Gastroesophageal sphincter (tissue), 4 donors: ENCODE measurements around the gene ABCC1. TPM values are rescaled to one million over a fixed set of nuclear protein-coding genes. Genes with fewer than 3 reads are reported as not detected.

Source experiments
- ATAC-seq: fragments of 150-250 bp; one replicate; pipeline ENCODE4 v1.9.1; 2016; ENCODE audit warnings: mild to moderate bottlenecking, moderate library complexity
- H3K27ac ChIP-seq, 4 donors: fragments of 200-600 bp; sonication (generic) in 3 of 4; 1 replicate in 3 of 4; 2 replicates in 1 of 4; pipeline ENCODE4 v1.5.1; 2016 to 2019
- H3K27me3 ChIP-seq: fragments of 200-600 bp; sonication (generic); one replicate; pipeline ENCODE4 v1.5.1; 2019
- H3K36me3 ChIP-seq, 2 donors: fragments of 200-600 bp; sonication (generic); one replicate each; pipeline ENCODE4 v1.5.1; 2019; ENCODE audit warnings: control low read depth in 1 of 2
- H3K4me1 ChIP-seq, 3 donors: fragments of 200-600 bp; sonication (generic); 1 replicate in 2 of 3; 2 replicates in 1 of 3; pipeline ENCODE4 v1.5.1; 2016 to 2019; ENCODE audit warnings: control low read depth in 2 of 3
- H3K4me3 ChIP-seq, 2 donors: fragments of 200-600 bp; sonication (generic); one replicate each; pipeline ENCODE4 v1.5.1; 2019; ENCODE audit warnings: mild to moderate bottlenecking in 1 of 2, moderate library complexity in 1 of 2
- H3K9me3 ChIP-seq, 3 donors: fragments of 200-600 bp; sonication (generic); one replicate each; pipeline ENCODE4 v1.5.1; 2017 to 2019; ENCODE audit warnings: control low read depth in 2 of 3
- EP300 ChIP-seq: sonication (generic); formaldehyde crosslinking; IDR thresholded peaks from one replicate; pipeline ENCODE4 v1.6.1; 2017; ENCODE audit warnings: antibody characterized with exemption, mild to moderate bottlenecking
- POLR2A ChIP-seq, 2 donors: fragments of 450-650 bp; IDR thresholded peaks; one replicate each; pipeline ENCODE4 v1.6.1; 2017; ENCODE audit warnings: antibody characterized with exemption in 2 of 2, mild to moderate bottlenecking in 2 of 2, moderate library complexity in 1 of 2
- POLR2AphosphoS5 ChIP-seq: sonication (generic); formaldehyde crosslinking; IDR thresholded peaks from one replicate; pipeline ENCODE4 v1.6.1; 2017; ENCODE audit warnings: antibody characterized with exemption
- WGBS, 2 donors: methylation state at CpG; one replicate each; pipeline ENCODE4 v1.1.5; 2018; ENCODE audit warnings: low coverage in 1 of 2; 5-methylcytosine and 5-hydroxymethylcytosine counted together
- total RNA-seq, 4 donors: library from RNA; depleted of rRNA; stranded (reverse); fragments of >200 nt; gene quantifications; one replicate each; pipeline ENCODE4 v1.1.0, GENCODE V29; 2016
- TF ChIP-seq, protein P1 (sequence below), 4 experiments: fragments of 200-600 bp in 2 of 4; fragments of 450-650 bp in 2 of 4; sonication (generic) in 1 of 4; IDR thresholded peaks; one replicate each; pipeline ENCODE4 v1.5.1; 2017 to 2019; ENCODE audit warnings: antibody characterized with exemption in 4 of 4, mild to moderate bottlenecking in 2 of 4, moderate library complexity in 2 of 4

The ABCC1 gene
- total RNA-seq, 4 donors from 2014 or later, result 50.8 to 122 (median 63.1) TPM

DNA sequence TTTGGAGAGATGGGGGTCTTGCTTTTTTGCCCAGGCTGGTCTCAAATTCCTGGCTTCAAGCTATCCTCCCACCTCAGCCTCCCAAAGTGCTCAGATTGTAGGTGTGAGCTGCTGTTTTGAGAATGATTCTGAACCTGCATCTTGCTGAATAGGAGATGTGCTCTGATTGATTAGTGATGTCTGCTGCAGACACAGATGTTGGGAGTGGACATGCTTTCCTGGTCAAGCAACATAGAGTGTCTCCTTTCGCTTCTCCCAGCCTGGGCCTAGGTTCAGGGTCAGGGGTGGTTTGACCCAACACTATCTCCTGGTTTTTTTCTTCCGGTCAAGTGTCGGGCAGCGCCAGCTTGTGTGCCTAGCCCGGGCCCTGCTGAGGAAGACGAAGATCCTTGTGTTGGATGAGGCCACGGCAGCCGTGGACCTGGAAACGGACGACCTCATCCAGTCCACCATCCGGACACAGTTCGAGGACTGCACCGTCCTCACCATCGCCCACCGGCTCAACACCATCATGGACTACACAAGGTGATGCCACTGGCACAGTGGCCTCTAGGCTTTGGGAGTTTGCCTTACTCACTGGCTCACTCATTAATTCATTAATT, 188.7 kb downstream of the ABCC1 start:
- Histone ChIP-seq H3K27ac (no peak overlapping the region), H3K36me3 (peaks cover 0 to 100% of the 10 kb centered on the region in 2 donors), H3K4me1 (no peaks in the 10 kb centered on the region), H3K4me3 (no peak overlapping the region), H3K27me3 (no peaks in the 10 kb centered on the region), H3K9me3 (no peaks in the 10 kb centered on the region)
- TF ChIP-seq, protein P1, sequence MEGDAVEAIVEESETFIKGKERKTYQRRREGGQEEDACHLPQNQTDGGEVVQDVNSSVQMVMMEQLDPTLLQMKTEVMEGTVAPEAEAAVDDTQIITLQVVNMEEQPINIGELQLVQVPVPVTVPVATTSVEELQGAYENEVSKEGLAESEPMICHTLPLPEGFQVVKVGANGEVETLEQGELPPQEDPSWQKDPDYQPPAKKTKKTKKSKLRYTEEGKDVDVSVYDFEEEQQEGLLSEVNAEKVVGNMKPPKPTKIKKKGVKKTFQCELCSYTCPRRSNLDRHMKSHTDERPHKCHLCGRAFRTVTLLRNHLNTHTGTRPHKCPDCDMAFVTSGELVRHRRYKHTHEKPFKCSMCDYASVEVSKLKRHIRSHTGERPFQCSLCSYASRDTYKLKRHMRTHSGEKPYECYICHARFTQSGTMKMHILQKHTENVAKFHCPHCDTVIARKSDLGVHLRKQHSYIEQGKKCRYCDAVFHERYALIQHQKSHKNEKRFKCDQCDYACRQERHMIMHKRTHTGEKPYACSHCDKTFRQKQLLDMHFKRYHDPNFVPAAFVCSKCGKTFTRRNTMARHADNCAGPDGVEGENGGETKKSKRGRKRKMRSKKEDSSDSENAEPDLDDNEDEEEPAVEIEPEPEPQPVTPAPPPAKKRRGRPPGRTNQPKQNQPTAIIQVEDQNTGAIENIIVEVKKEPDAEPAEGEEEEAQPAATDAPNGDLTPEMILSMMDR (IDR thresholded peaks at IDR 0.05), result no peak
- no peak for TF ChIP-seq POLR2AphosphoS5
- no peak for TF ChIP-seq POLR2A (IDR thresholded peaks at IDR 0.05)
- TF ChIP-seq EP300, result no peak
- no peak for ATAC-seq
- WGBS, 2 donors, result 93% methylated on average over 5 to 12 of the region's 15 CpGs

- H3K4me3 ChIP-seq, result no peak overlapping the region
- H3K27me3 ChIP-seq, result no peaks in the 10 kb centered on the region
- no peak overlapping the region for H3K27ac ChIP-seq
- TF ChIP-seq POLR2A (IDR thresholded peaks at IDR 0.05) (no peak), EP300 (no peak)
- TF ChIP-seq, protein P1 (IDR thresholded peaks at IDR 0.05), result no peak
- H3K9me3 ChIP-seq, result no peaks in the 10 kb centered on the region
- 94 to 100% methylated on average over 1 to 10 of the region's 10 CpGs for WGBS, 2 donors
- ATAC-seq, result no peak
- H3K36me3 ChIP-seq, result peaks cover 0 to 97% of the 10 kb centered on the region in 2 donors
- H3K4me1 ChIP-seq, result no peaks in the 10 kb centered on the region
Measured at GRCh38 chr16:16139061-16139460, 189.6 kb downstream of the ABCC1 start.

GRCh38 chr16:16139806-16140205, 190.4 kb downstream of the ABCC1 start:
- WGBS, 2 donors, result 82 to 94% methylated on average over 4 to 5 of the region's 7 CpGs
- no peak overlapping the region for H3K4me3 ChIP-seq
- H3K36me3 ChIP-seq, result peaks cover 0 to 97% of the 10 kb centered on the region in 2 donors
- TF ChIP-seq, protein P1 (IDR thresholded peaks at IDR 0.05), result no peak
- TF ChIP-seq POLR2A (IDR thresholded peaks at IDR 0.05), result no peak
- TF ChIP-seq POLR2AphosphoS5, result no peak
- TF ChIP-seq EP300, result no peak
- no peaks in the 10 kb centered on the region for H3K4me1 ChIP-seq
- no peaks in the 10 kb centered on the region for H3K27me3 ChIP-seq
- no peaks in the 10 kb centered on the region for H3K9me3 ChIP-seq
- H3K27ac ChIP-seq, result no peak overlapping the region
- ATAC-seq, result no peak

DNA sequence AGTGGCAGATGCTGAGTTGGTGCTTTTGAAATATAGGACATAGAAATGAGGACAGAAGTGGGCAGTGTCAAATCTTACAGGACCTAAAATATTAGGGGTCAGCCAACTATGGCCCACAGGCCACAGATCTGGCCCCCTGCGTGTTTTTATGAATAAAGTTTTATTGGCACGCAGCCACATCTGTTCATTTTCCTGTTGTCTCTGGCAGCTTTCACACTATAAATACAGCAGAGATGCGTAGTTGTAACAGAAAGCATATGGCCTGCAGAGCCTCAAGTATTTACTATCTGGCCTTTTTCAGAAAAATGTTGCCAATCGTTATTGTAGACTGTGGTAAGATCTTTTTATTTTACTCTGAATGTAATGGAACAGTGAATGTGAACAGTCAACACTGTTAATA, 191.1 kb downstream of the ABCC1 start:
- TF ChIP-seq EP300 (no peak), POLR2A (IDR thresholded peaks at IDR 0.05) (no peak), POLR2AphosphoS5 (no peak)
- TF ChIP-seq, protein P1 (IDR thresholded peaks at IDR 0.05), result no peak
- Histone ChIP-seq H3K27me3 (no peaks in the 10 kb centered on the region), H3K4me1 (peaks cover 0 to 2% (median 0%) of the 10 kb centered on the region in 3 donors), H3K4me3 (no peak overlapping the region), H3K36me3 (peaks cover 0 to 97% of the 10 kb centered on the region in 2 donors), H3K27ac (peak overlapping the region in 1 of 4 donors; percentile 10), H3K9me3 (no peaks in the 10 kb centered on the region)
- ATAC-seq, result no peak
- 60 to 83% methylated on average over 4 of the region's 4 CpGs for WGBS, 2 donors

DNA sequence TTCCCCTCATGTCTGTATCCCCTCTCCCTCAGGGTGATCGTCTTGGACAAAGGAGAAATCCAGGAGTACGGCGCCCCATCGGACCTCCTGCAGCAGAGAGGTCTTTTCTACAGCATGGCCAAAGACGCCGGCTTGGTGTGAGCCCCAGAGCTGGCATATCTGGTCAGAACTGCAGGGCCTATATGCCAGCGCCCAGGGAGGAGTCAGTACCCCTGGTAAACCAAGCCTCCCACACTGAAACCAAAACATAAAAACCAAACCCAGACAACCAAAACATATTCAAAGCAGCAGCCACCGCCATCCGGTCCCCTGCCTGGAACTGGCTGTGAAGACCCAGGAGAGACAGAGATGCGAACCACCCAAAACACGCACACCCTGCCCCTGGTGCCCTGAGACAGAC, 191.7 kb downstream of the ABCC1 start:
- ATAC-seq, result no peak
- Histone ChIP-seq H3K36me3 (peaks cover 0 to 97% of the 10 kb centered on the region in 2 donors), H3K9me3 (no peaks in the 10 kb centered on the region), H3K4me3 (no peak overlapping the region), H3K4me1 (peaks cover 0 to 8% (median 0%) of the 10 kb centered on the region in 3 donors), H3K27me3 (no peaks in the 10 kb centered on the region), H3K27ac (no peak overlapping the region)
- WGBS, 2 donors, result 98% methylated on average over 7 of the region's 11 CpGs; no CpG with 5 or more reads in 1 of the 2 donors
- TF ChIP-seq EP300 (no peak), POLR2A (IDR thresholded peaks at IDR 0.05) (no peak)
